Stimulated activated memory B cell treated with anti-CD40 and anti-IgM and Interleukin-4, amounts not matched to agents 10 μg/mL and 1 μg/mL and 100 μg/mL, for 72 hours (primary cell): ENCODE data around the gene MYO7B.
A peak's percentile ranks its signal among the peaks of the same experiment; 100 is the strongest.

ENCODE experiments used
- ATAC-seq: fragments of 150-1000 bp; cut with Tn5 transposase; 2 replicates; pipeline ENCODE4 v1.10.0; 2021
- H3K27ac Mint-ChIP-seq: one replicate; pipeline ENCODE4 v1.8.0; 2022; ENCODE audit warnings: mild to moderate bottlenecking, mixed read lengths
- H3K27me3 Mint-ChIP-seq: one replicate; pipeline ENCODE4 v1.8.0; 2022; ENCODE audit warnings: mixed read lengths
- H3K36me3 Mint-ChIP-seq: one replicate; pipeline ENCODE4 v1.8.0; 2022; ENCODE audit warnings: mixed read lengths
- H3K4me1 Mint-ChIP-seq: one replicate; pipeline ENCODE4 v1.8.0; 2022; ENCODE audit warnings: mixed read lengths
- H3K4me3 Mint-ChIP-seq: one replicate; pipeline ENCODE4 v1.8.0; 2022; ENCODE audit warnings: mild to moderate bottlenecking, moderate library complexity, mixed read lengths
- H3K9me3 Mint-ChIP-seq: one replicate; pipeline ENCODE4 v1.8.0; 2022; ENCODE audit warnings: mixed read lengths

Gene MYO7B

DNA sequence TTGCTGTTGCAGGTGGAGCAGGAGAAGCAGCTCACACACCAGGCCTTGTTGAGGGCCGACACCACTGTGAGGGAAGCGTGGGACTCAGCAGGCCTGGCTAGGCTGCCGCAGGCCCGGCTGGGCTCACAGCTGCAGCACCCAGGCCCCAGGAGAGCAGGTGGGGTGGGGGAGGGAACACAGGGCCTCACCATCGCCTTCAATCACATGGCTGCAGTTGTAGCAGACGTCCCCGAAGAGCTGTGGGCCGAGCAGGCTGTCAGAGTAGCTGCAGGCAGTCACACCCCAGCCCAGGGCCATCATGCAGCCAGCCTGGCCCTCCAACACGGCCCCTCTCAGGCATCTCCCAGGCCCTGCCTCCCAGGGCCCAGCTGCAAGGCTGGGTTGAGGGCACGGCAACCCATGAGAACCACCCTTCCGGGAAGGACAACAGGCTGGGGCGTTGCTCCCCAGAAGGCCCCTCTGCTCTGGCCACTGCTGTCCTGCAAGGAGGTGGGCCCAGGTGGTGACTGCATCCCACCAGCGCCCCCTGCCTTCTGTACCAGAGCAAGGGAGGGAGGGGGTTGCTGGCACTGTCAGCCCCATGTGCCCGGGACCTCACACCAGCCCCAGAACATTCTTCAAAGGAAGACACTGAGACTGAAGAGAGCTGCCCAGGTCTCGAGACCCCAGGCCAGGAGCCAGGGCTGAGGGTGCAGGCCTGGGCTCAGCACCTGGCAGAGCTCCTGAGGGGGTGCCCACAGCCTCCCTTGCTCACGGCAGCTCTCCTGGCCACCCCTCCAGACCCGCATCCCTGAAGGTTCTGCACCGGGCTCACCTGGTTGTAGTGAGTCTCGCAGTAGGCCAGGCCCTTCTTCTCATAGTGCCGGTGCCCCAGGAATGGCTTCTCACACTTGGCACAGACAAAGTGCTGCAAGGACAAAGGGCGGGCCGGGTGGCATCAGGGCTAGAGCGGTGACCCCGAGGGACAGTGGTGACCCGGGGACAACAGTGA lies 104.9 kb downstream of the MYO7B start:
- peak overlapping the region; percentile 10 for H3K4me3 Mint-ChIP-seq
- H3K4me1 Mint-ChIP-seq: peaks cover 68% of the 10 kb centered on the region
- H3K27me3 Mint-ChIP-seq: no peaks in the 10 kb centered on the region

DNA sequence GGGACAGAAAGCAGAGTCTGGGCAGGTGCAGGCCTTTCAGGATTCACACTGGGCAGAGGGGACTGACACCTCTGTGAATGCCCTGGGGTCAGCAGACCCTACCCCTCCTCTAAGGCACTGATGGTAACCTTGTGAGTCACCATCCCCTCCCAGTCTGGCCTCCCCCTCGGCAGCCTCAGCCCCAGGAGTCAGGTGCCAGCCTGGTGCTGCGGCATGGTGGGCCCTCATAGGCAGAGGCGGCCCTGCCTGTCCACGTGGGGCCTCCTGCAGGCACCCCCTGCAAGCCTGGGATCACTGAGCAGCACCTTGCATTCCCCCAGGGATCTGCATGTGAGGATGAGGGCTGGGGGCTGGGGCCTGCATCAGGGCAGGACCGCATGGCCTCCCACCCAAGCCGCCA lies 105.7 kb downstream of the MYO7B start:
- H3K36me3 Mint-ChIP-seq: no peaks in the 10 kb centered on the region
- H3K4me1 Mint-ChIP-seq: peaks cover 60% of the 10 kb centered on the region
- peak overlapping the region; percentile 97 for H3K27ac Mint-ChIP-seq
- no peaks in the 10 kb centered on the region for H3K27me3 Mint-ChIP-seq
- no peak overlapping the region for H3K4me3 Mint-ChIP-seq
- ATAC-seq: no peak
- H3K9me3 Mint-ChIP-seq: no peaks in the 10 kb centered on the region

More for the DNA sequence above, 104.9 kb downstream of the MYO7B start:
- Mint-ChIP-seq H3K36me3 (no peaks in the 10 kb centered on the region), H3K27ac (peak overlapping the region; percentile 97), H3K9me3 (no peaks in the 10 kb centered on the region)
- ATAC-seq: peak; percentile 80

DNA sequence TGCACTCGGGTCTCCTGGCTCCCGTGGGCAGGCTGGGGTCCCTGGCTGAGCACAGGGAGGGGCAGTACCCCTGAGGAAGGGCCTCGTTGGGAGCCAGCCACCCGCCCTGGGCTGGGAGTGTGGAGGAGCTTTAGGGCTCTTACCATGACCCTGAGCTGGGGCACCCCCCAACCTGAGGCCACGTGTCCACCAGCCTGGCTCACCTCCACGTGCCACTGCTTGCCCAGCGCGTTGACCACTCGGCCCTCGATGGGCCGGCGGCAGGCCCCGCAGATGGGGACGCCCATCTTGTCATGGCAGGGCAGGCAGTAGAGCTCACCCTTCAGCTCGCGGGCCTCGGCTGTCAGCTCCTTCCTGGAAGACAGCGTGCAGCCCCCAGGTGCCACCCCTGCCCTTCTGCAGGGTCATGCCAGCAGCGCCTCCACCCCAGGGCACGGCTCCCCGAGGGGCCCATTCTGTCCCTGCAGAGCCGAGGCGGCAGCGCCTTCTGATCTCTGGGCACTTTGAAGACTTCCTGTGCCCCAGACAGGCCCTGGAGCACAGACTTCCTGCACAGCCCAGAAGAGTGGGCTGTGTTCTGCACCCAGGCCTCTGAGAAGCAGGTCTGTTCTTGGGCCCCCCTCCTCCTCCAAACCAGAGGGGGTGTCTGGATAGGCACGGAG lies 106.5 kb downstream of the MYO7B start:
- H3K27ac Mint-ChIP-seq: peak overlapping the region; percentile 35
- no peaks in the 10 kb centered on the region for H3K27me3 Mint-ChIP-seq
- no peak for ATAC-seq
- no peaks in the 10 kb centered on the region for H3K9me3 Mint-ChIP-seq
- H3K36me3 Mint-ChIP-seq: no peaks in the 10 kb centered on the region
- H3K4me3 Mint-ChIP-seq: no peak overlapping the region
- peaks cover 58% of the 10 kb centered on the region for H3K4me1 Mint-ChIP-seq

GRCh38 chr2:127642706-127643438 lies 107.4 kb downstream of the MYO7B start:
- H3K4me3 Mint-ChIP-seq: no peak overlapping the region
- H3K9me3 Mint-ChIP-seq: no peaks in the 10 kb centered on the region
- peaks cover 54% of the 10 kb centered on the region for H3K4me1 Mint-ChIP-seq
- ATAC-seq: no peak
- peak overlapping the region; percentile 70 for H3K27ac Mint-ChIP-seq
- no peaks in the 10 kb centered on the region for H3K36me3 Mint-ChIP-seq
- no peaks in the 10 kb centered on the region for H3K27me3 Mint-ChIP-seq

GRCh38 chr2:127643439-127644065 lies 108.1 kb downstream of the MYO7B start:
- no peaks in the 10 kb centered on the region for H3K9me3 Mint-ChIP-seq
- ATAC-seq: no peak
- H3K27me3 Mint-ChIP-seq: no peaks in the 10 kb centered on the region
- peaks cover 52% of the 10 kb centered on the region for H3K4me1 Mint-ChIP-seq
- H3K4me3 Mint-ChIP-seq: no peak overlapping the region
- H3K27ac Mint-ChIP-seq: peak overlapping the region; percentile 70
- no peaks in the 10 kb centered on the region for H3K36me3 Mint-ChIP-seq

DNA sequence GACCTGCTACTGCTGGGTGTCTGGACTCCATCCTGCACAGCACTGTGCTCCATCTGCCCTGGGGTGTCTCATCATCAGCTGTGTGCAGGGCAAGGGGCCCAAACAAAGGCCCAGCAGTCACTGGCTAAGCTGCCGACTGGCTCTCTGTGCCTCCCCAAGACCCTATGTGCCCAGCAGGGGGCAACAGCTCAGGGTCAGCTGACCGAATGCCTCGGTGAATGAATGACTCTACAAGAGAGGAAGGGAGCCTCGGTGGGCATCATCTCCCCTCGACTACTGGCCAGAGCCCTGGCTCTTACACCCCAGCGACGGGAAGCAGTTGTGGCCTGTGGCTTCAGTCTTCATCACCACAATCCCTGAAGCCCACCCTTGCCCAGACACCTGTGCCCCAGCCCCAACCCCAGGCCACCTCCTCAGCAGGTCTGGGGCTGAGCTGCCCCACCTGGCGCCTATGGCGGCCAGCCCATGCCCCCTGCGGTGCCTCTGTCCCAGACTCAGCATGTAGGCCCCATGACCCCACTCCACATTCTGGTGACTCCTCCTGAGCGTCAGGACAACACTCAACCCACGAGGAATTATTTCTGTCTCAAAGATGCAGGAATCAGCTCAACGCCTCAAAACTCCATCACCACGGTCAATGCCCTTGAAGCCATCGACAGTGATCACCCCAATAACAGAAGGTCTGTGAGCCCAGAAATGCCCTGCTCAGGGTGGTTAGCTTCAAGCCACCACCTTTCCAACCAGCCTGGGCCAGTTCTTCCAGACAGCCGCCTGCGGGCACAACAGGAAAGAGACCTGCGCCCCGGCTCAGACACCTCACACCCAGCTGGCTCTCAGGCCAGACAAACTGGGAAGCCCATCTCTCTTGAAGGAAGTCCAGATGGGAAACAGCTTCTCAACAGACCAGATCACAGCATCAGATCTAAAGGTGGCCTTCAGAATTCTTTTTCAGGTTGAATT lies 108.9 kb downstream of the MYO7B start:
- no peak for ATAC-seq
- Mint-ChIP-seq H3K27ac (peak overlapping the region; percentile 70), H3K27me3 (no peaks in the 10 kb centered on the region), H3K4me3 (no peak overlapping the region), H3K36me3 (no peaks in the 10 kb centered on the region), H3K9me3 (no peaks in the 10 kb centered on the region), H3K4me1 (peaks cover 52% of the 10 kb centered on the region)

GRCh38 chr2:127645026-127645394 lies 109.5 kb downstream of the MYO7B start:
- no peaks in the 10 kb centered on the region for H3K27me3 Mint-ChIP-seq
- H3K4me1 Mint-ChIP-seq: peaks cover 52% of the 10 kb centered on the region
- no peaks in the 10 kb centered on the region for H3K36me3 Mint-ChIP-seq
- ATAC-seq: no peak
- no peaks in the 10 kb centered on the region for H3K9me3 Mint-ChIP-seq
- peak overlapping the region; percentile 70 for H3K27ac Mint-ChIP-seq
- H3K4me3 Mint-ChIP-seq: no peak overlapping the region

GRCh38 chr2:127645395-127646291 lies 110.2 kb downstream of the MYO7B start, which contains the start of gene GPR17:
TSS of gene GPR17 (plus strand) at chr2:127646153. CDS start at chr2:127650736, 4,583 bp downstream.
- H3K9me3 Mint-ChIP-seq: no peaks in the 10 kb centered on the region

GRCh38 chr2:127646487-127647241 lies 111.2 kb downstream of the MYO7B start:
- Mint-ChIP-seq H3K9me3 (no peaks in the 10 kb centered on the region), H3K4me1 (peaks cover 48% of the 10 kb centered on the region), H3K27ac (peak overlapping the region; percentile 36), H3K4me3 (no peak overlapping the region), H3K27me3 (no peaks in the 10 kb centered on the region), H3K36me3 (no peaks in the 10 kb centered on the region)
- ATAC-seq: no peak

More at GRCh38 chr2:127645395-127646291, 110.2 kb downstream of the MYO7B start, which contains the start of gene GPR17:
- Mint-ChIP-seq H3K27me3 (no peaks in the 10 kb centered on the region), H3K4me3 (no peak within 1 kb of the TSS), H3K27ac (peak within 1 kb of the TSS; percentile 70), H3K36me3 (no peaks in the 10 kb centered on the region), H3K4me1 (peaks cover 47% of the 10 kb centered on the region)
- ATAC-seq: no peak

- H3K4me1 Mint-ChIP-seq: peaks cover 56% of the 10 kb centered on the region
- no peak for ATAC-seq
Measured at GRCh38 chr2:127647242-127648190, 112.0 kb downstream of the MYO7B start.

DNA sequence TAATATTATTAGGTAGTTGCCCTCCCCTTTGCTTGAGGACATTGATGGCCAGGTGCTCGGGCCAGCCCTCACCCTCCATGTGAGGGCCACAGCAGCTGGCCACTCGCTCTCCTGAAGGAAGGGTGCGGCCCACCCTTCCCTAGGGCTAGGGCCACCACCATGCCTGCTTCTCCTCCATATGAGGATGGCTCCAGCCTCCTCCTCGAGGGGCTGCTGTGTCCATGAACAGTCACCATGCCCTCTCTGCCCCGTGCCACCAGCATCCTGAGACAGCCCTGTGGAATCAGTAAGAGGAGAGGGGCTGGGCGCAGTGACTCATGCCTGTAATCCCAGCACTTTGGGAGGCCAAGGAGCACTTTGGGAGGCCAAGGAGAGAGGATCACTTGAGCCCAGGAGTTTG lies 112.8 kb downstream of the MYO7B start:
- no peak for ATAC-seq
- Mint-ChIP-seq H3K4me1 (peaks cover 64% of the 10 kb centered on the region), H3K27me3 (no peaks in the 10 kb centered on the region), H3K36me3 (no peaks in the 10 kb centered on the region), H3K4me3 (no peak overlapping the region), H3K9me3 (no peaks in the 10 kb centered on the region), H3K27ac (peak overlapping the region; percentile 4)

More at GRCh38 chr2:127647242-127648190, 112.0 kb downstream of the MYO7B start:
- no peaks in the 10 kb centered on the region for H3K36me3 Mint-ChIP-seq
- no peaks in the 10 kb centered on the region for H3K9me3 Mint-ChIP-seq
- H3K4me3 Mint-ChIP-seq: no peak overlapping the region
- peak overlapping the region; percentile 4 for H3K27ac Mint-ChIP-seq
- no peaks in the 10 kb centered on the region for H3K27me3 Mint-ChIP-seq
